GM20431 (cell line): ENCODE measurements around the gene SYNE2.
"Not testable (repeated sequence)": the region's sequence is repeated elsewhere in the genome, so short reads cannot be mapped to it uniquely, and the experiment has no call there.

ENCODE experiments used
- in situ Hi-C: fragments of 300-500 bp; cut with MseI, MboI; formaldehyde crosslinking; loops from one replicate; pipeline ENCODE4 v1.15.0; 2020; ENCODE audit warnings: low sequenced_read_pairs; ENCODE audit not compliant: unreplicated experiment

SYNE2 gene

DNA sequence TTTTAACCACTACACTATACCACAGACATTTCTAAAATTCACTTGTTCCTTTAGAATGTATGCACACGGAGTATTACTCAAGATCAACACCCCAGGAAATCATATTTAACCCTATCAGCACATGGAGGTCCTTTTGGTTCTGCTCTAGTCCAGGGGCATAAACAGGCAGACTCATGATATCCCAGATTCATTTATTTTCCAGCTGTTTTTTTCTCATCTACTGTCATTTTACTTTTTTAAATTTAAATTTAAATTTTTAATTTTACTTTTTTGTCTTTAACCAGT is 17.9 kb downstream of the SYNE2 start:
- in situ Hi-C loops: not testable (repeated sequence)

DNA sequence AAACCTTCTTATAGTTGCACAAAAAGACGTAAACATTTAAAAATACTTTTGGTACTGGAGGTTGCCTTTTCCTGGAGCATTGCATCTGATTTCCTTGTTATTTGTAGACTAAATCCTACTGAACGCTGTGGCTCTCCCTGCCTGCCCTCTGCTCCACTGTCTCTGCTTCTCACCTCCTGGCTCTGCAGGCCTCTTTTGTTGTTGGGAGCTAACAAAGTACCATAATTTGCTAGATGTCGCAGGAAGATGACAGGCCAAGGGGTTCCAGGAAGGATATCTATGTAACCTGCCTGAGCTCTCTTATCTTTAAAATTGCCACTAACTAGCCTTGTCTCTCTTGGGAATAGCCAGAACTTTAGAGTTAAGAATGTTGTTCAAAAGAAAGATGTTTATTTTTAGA is 21.4 kb downstream of the SYNE2 start:
- in situ Hi-C loops: no loop called here

DNA sequence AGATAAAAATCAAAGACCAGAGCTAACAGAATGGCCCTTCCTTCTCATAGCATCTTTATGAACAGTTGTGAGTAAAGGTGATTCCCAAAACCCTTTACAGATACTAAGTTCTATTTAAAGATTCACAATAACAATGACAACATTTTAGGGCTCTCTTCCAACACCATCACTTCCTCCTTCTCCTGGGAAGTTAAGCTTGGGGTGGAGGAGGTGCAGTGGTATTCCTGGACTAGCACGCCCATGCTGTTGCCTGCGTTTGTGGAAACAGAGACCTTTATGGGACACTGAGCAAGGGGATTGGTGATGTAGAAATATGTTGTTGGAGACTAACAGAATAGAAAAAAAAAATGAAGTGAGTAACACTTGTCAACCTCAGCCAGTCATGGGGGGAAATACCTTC is 22.5 kb downstream of the SYNE2 start:
- in situ Hi-C loops: no loop called here

DNA sequence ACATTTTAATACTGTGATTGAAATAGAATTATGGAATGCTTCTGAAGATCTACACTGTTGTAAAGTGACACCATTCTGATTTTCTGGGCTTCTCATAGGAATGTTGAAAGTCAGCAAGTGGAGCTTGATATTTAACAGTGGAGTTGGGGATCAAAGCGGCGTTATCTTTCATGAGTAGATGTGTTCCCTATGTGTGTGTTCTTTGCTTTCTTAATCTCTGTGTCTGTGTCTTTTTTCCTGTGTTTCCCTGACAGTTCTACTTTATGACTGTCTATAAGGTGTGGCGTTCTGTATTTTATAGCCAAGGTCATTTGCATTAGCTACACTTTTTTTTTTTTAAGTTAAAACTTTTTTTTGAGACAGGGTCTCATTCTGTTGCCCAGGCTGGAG is 24.7 kb downstream of the SYNE2 start:
- in situ Hi-C loops: no loop called here

DNA sequence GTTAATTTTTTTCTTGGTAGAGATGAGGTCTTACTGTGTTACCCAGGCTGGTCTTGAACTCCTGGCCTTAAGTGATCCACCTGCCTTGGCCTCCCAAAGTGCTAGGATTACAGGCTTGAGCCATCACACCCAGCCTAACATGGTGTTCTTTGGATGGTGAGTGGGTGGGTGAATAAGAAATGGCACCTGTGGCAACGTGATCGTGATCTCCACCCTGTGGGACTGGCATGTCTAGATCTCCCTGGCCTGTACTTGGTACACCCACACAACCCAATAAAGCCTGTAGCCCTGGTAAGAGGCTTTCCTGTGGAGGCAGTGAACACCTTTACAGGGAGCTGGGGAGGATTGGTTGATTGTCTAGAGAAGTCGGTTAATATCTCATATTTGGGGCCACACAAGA is 25.2 kb downstream of the SYNE2 start:
- in situ Hi-C loops: no loop called here

DNA sequence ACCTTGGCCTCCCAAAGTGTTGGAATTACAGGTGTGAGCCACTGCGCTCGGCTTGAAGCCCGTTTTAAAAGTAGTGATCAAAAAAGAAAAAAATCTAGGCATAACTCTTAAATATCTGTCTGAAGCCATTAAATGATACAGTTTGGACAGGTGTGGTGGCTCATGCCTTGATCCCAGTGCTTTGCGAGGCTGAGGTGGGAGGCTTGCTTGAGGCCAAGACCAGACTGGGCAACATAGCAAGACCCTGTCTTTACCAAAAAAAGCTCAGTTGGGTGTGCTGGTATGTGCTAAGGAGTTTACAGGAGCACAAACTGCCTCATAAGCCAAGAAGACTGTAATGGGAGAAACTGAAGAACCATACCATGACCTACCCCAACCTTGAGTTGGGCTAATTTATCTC is 26.0 kb downstream of the SYNE2 start:
- in situ Hi-C loops: no loop called here

DNA sequence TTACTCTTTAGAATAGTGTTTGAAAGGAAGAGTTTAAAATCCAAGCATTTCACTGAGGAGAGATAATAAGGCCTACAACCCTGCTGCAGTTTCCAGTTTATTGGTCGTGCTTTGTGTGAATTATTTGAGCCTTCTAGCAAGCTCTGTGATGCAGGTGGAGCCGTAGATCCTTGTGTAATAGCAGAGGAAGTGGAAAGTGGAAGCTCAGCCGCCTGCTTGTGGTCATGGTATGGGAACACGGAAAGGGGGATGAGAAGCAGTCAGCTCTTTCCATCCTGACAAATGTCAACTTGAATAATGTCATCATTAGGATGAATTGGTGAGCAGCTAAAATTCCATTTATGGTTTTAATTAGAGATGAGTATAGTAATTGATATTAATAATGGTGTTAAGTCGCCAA is 29.1 kb downstream of the SYNE2 start:
- in situ Hi-C loops: no loop called here

DNA sequence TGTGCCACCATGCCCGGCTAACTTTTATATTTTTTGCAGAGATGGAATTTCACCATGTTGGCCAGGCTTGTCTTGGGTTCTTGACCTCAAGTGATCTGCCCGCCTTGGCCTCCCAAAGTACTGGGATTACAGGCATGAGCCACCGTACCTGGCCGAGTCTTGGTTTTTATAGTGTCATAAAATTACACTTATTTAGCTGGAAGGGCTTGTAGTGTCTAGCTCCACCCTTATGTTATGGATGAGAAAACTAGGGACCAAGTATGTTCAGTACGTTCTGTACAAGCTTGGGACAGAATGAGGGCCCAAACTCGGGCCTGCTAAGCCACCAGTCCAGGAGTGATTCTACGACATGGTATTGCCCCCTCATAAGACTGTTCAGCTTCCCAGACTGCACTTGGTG is 35.1 kb downstream of the SYNE2 start:
- in situ Hi-C loops: no loop called here

DNA sequence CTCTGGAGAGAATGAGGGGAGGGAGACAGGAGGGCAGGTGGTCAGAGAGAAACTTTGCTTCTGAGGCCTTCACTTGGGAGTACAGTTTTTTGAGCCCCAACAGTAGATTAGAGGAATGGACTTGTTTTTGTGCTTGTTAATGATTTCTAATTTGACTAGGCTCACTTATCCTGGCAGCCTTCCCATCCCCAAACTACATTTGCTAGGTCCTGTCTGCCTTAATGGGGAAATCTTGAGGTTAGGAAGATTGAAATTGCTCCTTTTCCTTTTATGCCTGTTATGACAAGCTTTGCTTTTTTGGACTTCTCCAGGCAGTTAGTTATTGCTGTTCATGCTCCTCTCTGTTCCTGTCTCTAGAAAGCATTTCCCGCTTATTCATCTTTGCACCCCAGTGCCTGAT is 37.7 kb downstream of the SYNE2 start:
- in situ Hi-C loops: no loop called here

DNA sequence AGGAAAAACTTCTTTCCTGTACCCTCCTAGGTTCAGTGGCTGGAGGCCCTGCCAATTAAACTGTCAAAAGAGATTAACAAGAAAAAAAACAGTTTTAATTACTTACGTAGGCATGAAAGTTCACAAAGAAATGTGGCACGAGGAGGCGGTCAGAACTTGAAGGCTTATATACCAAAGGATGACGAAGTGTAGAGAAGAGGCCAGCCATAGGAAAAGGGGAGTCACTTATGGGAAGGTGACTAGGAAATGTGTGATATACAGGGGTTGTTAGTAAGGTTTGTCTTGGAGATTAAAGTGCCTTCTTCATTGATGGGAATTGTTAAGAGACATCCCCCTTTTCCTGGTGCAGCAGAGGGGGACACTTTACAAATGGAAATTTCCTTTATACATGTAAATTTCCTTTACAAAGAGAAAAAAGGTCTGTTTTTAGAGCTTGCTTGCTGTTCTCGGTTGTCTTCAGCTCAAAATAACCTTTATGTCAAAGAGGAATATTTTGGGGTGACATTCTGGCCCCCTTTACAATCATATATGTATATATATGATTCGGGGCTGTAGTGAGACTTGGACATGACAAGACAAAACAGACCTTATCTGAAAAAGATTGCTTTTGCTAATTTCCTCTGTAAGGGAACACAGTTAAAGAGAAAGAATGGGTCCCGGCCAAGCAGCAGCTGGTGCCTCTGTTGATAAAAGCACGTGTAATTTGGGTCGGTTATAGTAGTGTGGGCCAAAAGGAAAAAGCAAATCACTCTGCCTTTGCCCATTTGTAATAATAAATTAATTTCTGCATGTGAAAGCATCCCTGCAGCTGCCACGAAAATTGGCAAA is 38.6 kb downstream of the SYNE2 start:
- in situ Hi-C loops: no loop called here

DNA sequence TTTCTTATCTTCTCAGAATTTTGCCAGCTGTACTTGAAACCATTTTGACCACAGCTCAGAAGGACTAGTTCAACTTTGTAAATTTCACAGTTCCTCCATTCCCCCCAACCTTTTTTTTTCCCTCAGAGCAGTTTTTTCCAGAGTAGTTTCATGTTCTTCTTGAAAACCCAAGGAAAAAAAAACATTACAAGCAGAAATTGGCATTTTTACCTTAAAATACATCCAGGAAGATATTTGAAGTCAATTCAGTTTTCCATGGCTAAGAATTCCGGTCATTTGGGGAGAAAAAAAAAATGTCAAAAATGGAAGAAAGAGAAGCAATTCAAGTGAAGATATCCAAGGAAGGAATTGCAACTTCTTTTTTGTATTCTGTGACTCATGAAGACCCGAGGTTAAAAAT is 39.5 kb downstream of the SYNE2 start:
- in situ Hi-C loops: no loop called here

DNA sequence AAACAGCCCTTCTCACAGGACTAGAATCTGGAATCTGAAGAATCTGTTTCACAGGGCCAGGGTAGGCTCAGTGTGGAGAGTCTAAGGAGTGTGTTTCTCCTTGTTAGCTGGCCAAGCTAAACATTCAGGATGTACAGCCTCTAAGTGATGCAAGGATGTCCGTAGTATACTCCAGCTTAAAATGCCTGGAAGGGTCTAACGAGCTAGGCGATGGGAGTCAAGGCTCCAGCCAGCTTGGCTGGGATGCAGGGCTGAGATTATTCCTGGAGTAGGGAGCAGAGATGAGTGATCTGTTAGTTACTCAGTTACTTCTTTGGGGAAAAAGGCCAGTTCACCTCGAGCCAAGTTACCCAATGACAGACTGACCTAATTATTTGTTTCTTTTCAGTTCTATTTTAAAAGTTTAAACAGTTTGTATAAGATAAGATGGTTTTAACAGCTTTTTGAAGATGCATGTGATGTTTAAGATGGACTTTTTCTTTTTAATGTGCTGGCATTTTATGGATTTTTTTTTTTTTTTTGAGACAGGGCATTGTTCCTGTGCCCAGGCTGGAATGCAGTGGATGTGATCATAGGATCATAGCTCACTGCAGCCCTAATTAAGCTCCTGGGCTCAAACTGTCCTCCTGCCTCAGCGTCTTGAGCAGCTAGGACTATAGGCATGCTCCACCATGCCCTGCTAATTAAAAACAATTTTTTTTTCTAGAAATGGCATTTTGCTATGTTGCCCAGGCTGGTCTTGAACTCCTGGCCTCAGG is 41.1 kb downstream of the SYNE2 start:
- in situ Hi-C loops: no loop called here

DNA sequence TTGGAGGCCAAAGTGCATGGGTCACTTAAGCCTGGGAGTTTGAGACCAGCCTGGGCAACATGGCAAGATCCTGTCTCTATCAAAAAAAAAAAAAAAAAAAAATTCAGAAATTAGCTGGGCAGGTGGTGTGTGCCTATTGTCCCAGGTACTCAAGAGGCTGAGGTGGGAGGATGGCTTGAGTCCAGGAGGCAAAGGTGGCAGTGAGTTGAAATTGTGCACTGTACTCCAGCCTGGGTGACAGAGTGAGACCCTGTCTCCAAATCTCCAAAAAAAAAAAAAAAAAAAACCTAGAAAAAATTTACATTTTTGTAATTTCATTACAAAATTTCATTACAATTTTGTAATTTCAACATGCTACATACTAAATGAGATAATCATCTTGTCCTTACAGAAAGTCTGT is 42.7 kb downstream of the SYNE2 start:
- in situ Hi-C loops: no loop called here

DNA sequence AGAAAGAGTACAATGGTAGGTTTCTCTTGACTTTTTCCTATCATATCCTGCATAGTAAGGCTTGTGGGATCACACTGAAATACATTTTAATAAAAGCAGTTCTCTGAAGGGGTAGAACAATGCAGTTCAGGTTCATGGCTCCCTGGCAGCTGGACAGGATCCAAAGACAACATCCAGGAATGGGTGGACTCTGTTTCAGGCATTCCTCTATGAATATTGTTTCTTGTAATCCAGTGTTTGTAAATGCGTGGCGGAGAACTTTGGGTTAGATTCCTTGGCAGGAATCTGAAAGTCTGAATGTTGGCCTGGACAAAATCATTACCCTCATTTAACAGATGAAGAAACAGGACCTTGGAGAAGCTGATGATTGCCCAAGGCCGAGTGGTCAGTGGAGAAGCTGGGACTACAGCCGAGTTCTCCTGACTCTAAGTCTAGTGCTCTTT is 43.5 kb downstream of the SYNE2 start:
- in situ Hi-C loops: no loop called here

DNA sequence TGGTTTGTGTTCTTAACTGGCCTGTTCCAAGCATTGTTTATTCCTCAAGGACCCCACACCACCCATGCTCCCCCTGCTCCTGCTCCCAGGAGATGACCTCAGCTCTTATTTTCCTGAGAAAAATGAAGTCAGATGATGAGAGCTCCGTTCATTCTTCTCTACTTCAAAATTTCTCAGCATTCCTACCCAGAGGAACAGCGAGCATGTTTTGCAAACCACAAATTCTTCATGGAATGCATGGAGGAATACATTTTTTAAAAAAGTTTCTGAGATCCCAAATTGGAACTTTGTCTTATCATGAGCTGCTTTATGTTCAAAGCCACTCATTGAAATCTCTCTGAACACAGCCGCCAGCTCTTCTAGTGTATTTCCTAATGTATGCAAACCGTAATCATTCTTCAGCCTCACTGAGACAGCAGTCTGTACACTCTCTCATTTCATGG is 44.9 kb downstream of the SYNE2 start:
- in situ Hi-C loops: no loop called here

DNA sequence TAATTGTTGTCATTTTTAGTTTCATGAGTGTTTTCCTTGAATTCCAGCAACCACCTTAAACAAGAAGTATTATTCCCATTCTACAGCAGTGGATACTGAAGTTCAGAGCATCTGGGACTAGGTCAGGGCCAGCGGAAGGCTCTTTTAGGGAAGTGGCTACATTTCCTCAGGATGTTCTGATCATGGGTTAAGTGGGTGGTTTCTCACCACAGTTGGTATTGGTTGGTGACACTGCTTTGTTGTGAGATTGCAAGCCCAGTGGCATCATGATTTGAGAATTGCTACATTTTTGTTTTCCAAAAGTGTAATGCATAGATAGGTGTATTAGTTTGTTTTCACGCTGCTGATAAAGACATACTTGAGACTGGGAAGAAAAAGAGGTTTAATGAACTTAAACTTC is 47.1 kb downstream of the SYNE2 start:
- in situ Hi-C loops: no loop called here

DNA sequence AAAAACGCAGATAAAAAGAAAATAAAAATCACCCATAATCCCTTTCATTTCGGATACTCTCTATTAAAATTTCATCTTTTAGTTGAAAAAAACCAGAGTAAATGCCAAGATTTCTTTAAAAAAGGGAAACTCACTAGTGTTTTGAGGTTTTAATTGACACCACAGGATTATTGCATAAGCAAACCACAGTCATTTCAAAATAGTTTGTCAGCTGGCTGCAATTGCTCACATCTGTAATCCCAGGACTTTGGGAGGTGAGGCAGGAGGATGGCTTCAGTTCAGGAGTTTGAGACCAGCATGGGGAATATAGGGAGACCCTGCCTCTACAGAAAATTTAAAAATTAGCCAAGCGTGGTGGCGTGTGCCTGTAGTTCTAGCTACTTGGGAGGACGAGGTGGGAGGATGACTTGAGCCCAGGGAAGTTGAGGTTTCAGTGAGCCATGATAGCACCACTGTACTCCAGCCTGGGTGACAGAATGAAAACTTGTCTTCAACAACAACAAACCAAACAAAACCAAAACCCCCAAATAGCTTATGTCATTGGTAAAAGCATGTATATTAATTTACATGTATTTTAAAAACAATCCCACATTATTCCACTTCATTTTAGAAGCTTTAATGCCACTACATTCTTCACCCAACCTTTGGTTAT is 48.8 kb downstream of the SYNE2 start:
- in situ Hi-C loops: no loop called here

DNA sequence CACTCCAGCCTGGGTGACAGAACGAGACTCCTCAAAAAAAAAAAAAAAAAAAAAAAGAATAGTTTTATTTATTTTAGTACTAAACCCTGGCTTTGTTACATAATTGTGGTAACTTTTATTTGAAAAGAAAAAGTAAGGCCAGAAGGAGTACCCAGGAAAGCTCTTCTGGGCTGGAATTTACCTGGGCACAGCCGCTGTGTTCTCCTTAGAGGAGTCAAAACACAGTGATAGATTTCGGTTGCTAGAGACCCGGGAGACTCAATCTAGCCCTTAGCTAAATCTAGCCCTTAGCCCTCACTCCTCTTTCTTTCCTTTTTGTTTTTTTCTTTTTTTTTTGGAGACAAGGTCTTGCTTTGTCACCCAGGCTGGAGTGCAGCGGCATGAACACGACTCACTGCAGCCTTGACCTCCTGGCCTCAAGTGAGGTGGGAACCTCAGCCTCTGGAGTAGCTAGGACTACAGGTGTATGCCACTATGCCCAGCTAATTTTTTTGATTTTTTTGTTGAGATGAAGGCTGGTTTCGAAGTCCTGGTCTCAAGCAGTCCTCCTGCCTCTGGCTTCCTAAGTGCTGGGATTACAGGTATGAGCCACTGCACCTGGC is 49.7 kb downstream of the SYNE2 start:
- in situ Hi-C loops: no loop called here

DNA sequence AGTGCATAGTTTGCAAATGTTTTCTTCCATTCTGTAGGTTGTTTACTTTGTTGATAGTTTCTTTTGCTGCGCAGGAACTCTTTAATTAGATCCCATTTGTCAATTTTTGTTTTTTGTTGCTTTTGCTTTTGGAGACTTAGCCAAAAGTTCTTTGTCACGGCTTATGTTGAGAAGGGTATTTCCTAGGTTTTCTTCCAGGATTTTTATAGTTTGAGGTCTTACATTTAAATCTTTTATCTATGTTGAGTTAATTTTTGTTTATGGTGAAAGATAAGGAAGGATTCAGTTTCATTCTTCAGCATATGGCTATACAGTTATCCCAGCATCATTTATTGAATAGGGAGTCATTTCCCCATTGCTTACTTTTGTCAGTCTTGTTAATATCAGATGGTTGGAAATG is 51.9 kb downstream of the SYNE2 start:
- in situ Hi-C loops: no loop called here

DNA sequence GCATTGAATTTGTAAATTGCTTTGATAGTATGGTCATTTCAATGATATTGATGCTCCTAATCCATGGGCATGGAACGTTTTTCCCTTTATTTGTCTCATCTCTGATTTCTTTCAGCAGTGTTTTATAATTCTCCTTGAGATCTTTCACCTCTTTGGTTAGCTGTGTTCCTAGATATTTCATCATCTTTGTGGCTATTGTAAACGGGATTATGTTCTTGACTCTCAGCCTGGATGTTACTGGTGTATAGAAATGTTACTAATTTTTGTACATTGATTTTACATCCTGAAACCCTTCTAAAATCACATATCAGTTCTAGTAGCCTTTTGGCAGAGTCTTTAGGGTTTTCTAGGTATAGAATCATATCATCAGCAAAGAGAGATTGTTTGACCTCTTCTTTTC is 52.6 kb downstream of the SYNE2 start:
- in situ Hi-C loops: no loop called here
